Natural killer cell (primary cell): ENCODE results near the gene CLTB. TPM values are rescaled to one million over a fixed set of nuclear protein-coding genes. Genes with fewer than 3 reads are reported as not detected.
A peak's percentile ranks its signal among the peaks of the same experiment; 100 is the strongest.
"Not testable (repeated sequence)": the region's sequence is repeated elsewhere in the genome, so short reads cannot be mapped to it uniquely, and the experiment has no call there.

Experiments used
- ATAC-seq, 3 donors: fragments of 150-1000 bp in 2 of 3; fragments of 200-7000 bp in 1 of 3; cut with Tn5 transposase; 1 replicate in 1 of 3; 2 replicates in 2 of 3; pipeline ENCODE4 v1.10.0; 2021; ENCODE audit warnings: mild to moderate bottlenecking in 2 of 3, moderate library complexity in 2 of 3
- DNase-seq, 2 donors: peaks; one replicate each; pipeline versions ENCODE4 v3.0.0 to v3.0.0-alpha.2; 2013 to 2021; ENCODE audit warnings: mixed read lengths in 1 of 2
- H3K27ac ChIP-seq: one replicate; pipeline ENCODE4 v1.5.1; 2013; ENCODE audit warnings: mild to moderate bottlenecking, low read length
- H3K27me3 ChIP-seq: one replicate; pipeline ENCODE4 v1.6.1; 2013; ENCODE audit warnings: low read length; ENCODE audit not compliant: control insufficient read depth, insufficient read depth
- H3K36me3 ChIP-seq: one replicate; pipeline ENCODE4 v1.6.1; 2013; ENCODE audit warnings: low read length; ENCODE audit not compliant: control insufficient read depth, insufficient read depth
- H3K4me1 ChIP-seq: one replicate; pipeline ENCODE4 v1.6.1; 2013; ENCODE audit warnings: low read length; ENCODE audit not compliant: control insufficient read depth, insufficient read depth
- H3K4me3 ChIP-seq: one replicate; pipeline ENCODE4 v1.5.1; 2013; ENCODE audit warnings: low read length
- H3K9me3 ChIP-seq: one replicate; pipeline ENCODE4 v1.6.1; 2013; ENCODE audit warnings: low read length; ENCODE audit not compliant: control insufficient read depth, insufficient read depth
- H3K27ac Mint-ChIP-seq, 2 donors: one replicate each; pipeline ENCODE4 v1.8.0; 2022; ENCODE audit warnings: mild to moderate bottlenecking in 2 of 2, mixed read lengths in 2 of 2, moderate library complexity in 1 of 2
- H3K27me3 Mint-ChIP-seq, 2 donors: one replicate each; pipeline ENCODE4 v1.8.0; 2022; ENCODE audit warnings: low read depth in 2 of 2, mixed read lengths in 2 of 2
- H3K36me3 Mint-ChIP-seq: one replicate; pipeline ENCODE4 v1.8.0; 2022; ENCODE audit warnings: mixed read lengths
- H3K4me1 Mint-ChIP-seq, 2 donors: one replicate each; pipeline ENCODE4 v1.8.0; 2022; ENCODE audit warnings: mixed read lengths in 2 of 2
- H3K4me3 Mint-ChIP-seq: one replicate; pipeline ENCODE4 v1.8.0; 2022; ENCODE audit warnings: mild to moderate bottlenecking, moderate library complexity, mixed read lengths
- H3K9me3 Mint-ChIP-seq, 2 donors: one replicate each; pipeline ENCODE4 v1.8.0; 2022; ENCODE audit warnings: mixed read lengths in 2 of 2
- WGBS: methylation state at CpG from one replicate; pipeline ENCODE4 v1.1.7; 2013; ENCODE audit warnings: missing lambda C conversion rate; ENCODE audit not compliant: insufficient coverage; 5-methylcytosine and 5-hydroxymethylcytosine counted together
- intact Hi-C: fragments of 100-400 bp; cut with micrococcal nuclease; formaldehyde crosslinking; loops from one replicate; pipeline ENCODE4 v1.14.2; 2022
- total RNA-seq, 4 donors: library from RNA; stranded (reverse); fragments of 120-200 nt in 1 of 4; gene quantifications; one replicate each; pipeline versions ENCODE4 v1.2.3 to v1.2.4, GENCODE V29; 2013 to 2022
- TF ChIP-seq, protein P1 (sequence below): fragments of 200-600 bp; IDR thresholded peaks from one replicate; pipeline ENCODE4 v1.8.0; 2022; ENCODE audit warnings: antibody characterized with exemption

CLTB gene
- total RNA-seq, 3 donors from 2014 or later (not counting 1 experiment from before 2014, with no cell fraction given) = 60.6 to 77.2 (median 70.4) TPM

DNA sequence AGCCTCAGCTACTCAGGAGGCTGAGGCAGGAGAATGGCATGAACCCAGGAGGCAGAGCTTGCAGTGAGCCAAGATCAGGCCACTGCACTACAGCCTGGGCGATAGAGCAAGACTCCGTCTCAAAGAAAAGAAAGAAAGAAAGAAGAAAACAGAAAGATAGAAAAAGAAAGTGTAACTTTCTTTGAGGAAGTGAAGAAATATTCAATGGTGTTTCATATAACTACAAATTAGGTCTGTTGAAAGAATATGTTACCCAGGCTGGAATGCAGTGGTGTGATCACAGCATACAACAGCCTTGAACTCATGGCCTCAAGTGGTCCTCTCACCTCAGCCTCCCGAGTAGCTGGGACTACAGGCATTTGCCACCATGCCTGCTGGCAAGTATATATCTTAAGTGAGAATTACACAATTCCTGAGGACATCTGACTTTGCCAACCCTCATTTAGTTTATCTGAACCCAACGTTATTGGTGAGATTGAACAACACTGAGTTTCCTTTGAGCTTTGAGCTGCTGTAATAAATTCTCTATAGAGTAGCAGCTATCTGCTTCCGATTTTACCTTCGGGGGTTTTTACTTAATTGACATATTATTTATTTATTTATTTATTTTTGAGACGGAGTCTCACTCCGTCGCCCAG lies 29.8 kb upstream of the CLTB start:
- ATAC-seq (no peak), DNase-seq (no peak)
- peaks cover 21% of the 10 kb centered on the region for H3K4me1 ChIP-seq
- H3K27me3 Mint-ChIP-seq = no peaks in the 10 kb centered on the region
- TF ChIP-seq, protein P1, sequence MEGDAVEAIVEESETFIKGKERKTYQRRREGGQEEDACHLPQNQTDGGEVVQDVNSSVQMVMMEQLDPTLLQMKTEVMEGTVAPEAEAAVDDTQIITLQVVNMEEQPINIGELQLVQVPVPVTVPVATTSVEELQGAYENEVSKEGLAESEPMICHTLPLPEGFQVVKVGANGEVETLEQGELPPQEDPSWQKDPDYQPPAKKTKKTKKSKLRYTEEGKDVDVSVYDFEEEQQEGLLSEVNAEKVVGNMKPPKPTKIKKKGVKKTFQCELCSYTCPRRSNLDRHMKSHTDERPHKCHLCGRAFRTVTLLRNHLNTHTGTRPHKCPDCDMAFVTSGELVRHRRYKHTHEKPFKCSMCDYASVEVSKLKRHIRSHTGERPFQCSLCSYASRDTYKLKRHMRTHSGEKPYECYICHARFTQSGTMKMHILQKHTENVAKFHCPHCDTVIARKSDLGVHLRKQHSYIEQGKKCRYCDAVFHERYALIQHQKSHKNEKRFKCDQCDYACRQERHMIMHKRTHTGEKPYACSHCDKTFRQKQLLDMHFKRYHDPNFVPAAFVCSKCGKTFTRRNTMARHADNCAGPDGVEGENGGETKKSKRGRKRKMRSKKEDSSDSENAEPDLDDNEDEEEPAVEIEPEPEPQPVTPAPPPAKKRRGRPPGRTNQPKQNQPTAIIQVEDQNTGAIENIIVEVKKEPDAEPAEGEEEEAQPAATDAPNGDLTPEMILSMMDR = no peak
- no peaks in the 10 kb centered on the region for H3K9me3 Mint-ChIP-seq
- intact Hi-C loops = no loop called here
- peak overlapping the region in 1 of 2 donors; percentile 98 for H3K27ac Mint-ChIP-seq
- no peaks in the 10 kb centered on the region for H3K27me3 ChIP-seq
- H3K27ac ChIP-seq = no peak overlapping the region
- H3K36me3 ChIP-seq = no peaks in the 10 kb centered on the region
- H3K4me3 ChIP-seq = no peak overlapping the region
- H3K36me3 Mint-ChIP-seq = no peaks in the 10 kb centered on the region
- no peaks in the 10 kb centered on the region for H3K9me3 ChIP-seq
- WGBS = 90% methylated on average over 7 of the region's 9 CpGs
- H3K4me1 Mint-ChIP-seq = peaks cover 37 to 38% of the 10 kb centered on the region in 2 donors
- peak overlapping the region; percentile 96 for H3K4me3 Mint-ChIP-seq

DNA sequence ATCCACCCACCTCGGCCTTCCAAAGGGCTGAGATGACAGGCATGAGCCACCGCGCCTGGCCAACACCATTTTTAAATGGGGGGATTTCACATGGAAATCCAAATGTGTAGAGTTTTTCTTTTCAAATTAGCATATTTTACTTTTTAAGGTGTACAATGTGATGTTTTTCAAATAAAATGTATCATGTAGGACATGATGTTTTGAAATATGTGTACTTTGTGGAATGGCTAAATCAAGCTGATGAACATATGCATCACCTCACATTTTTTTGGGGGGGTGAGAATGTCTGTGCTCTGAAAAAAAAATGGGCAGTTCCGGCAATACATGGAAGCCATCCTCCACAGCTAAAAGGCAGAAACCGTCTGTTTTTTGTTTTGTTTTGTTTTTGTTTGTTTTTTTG lies 28.4 kb upstream of the CLTB start:
- no peaks in the 10 kb centered on the region for H3K36me3 Mint-ChIP-seq
- H3K27ac Mint-ChIP-seq = no peak overlapping the region
- TF ChIP-seq, protein P1 = no peak
- Histone ChIP-seq H3K27me3 (no peaks in the 10 kb centered on the region), H3K27ac (no peak overlapping the region), H3K9me3 (no peaks in the 10 kb centered on the region), H3K36me3 (no peaks in the 10 kb centered on the region), H3K4me3 (no peak overlapping the region), H3K4me1 (peaks cover 21% of the 10 kb centered on the region)
- no peaks in the 10 kb centered on the region for H3K9me3 Mint-ChIP-seq
- no peak for ATAC-seq
- no peak overlapping the region for H3K4me3 Mint-ChIP-seq
- intact Hi-C loops = no loop called here
- WGBS = 91% methylated on average over 5 of the region's 5 CpGs
- DNase-seq = no peak
- peaks cover 0 to 7% of the 10 kb centered on the region in 2 donors for H3K27me3 Mint-ChIP-seq
- peaks cover 28 to 29% of the 10 kb centered on the region in 2 donors for H3K4me1 Mint-ChIP-seq

DNA sequence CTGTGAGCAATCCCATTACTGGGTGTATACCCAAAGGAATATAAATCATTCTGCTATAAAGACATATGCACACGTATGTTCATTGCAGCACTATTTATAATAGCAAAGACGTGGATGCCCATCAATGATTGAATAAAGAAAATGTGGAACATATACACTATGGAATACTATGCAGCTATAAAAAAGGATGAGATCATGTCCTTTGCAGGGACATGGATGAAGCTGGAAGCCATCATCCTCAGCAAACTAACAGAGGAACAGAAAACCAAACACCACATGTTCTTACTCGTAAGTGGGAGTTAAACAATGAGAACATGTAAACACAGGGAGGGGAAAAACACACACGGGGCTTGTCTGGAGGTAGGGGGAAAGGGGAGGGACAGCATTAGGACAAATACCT lies 26.6 kb upstream of the CLTB start:
- ATAC-seq, H3K27me3 ChIP-seq, H3K36me3 ChIP-seq, H3K4me3 Mint-ChIP-seq, H3K36me3 Mint-ChIP-seq, DNase-seq, H3K27ac ChIP-seq, intact Hi-C loops, H3K4me3 ChIP-seq, H3K9me3 ChIP-seq, H3K9me3 Mint-ChIP-seq, H3K27me3 Mint-ChIP-seq, H3K27ac Mint-ChIP-seq: not testable (repeated sequence)
- peaks cover 13 to 14% of the 10 kb centered on the region in 2 donors for H3K4me1 Mint-ChIP-seq
- WGBS = 88% methylated on average over 2 of the region's 4 CpGs
- peaks cover 11% of the 10 kb centered on the region for H3K4me1 ChIP-seq

DNA sequence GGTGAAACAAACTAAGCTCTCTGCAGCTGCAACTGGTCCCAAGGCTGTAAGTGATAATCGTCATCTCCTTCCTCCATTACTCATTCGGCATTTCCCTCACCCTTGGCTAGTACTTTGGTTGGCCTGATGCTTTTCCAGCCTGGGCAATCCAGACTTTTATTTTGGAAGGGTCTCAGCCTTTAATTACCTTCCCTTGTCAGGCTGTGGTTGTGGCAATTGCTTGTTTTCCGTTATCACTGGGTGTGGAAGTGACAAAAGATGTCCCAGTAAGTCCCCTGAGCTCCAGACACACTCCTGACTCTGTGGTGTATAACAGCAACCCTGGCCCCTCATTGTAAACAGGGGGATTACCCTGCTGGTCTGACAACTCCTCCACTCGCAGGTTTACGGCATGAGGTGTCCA lies 25.6 kb upstream of the CLTB start:
- intact Hi-C loops = no loop called here
- ATAC-seq (no peak), DNase-seq (no peak)
- H3K9me3 ChIP-seq = no peaks in the 10 kb centered on the region
- Mint-ChIP-seq H3K27me3 (peaks cover 0 to 8% of the 10 kb centered on the region in 2 donors), H3K36me3 (no peaks in the 10 kb centered on the region), H3K9me3 (no peaks in the 10 kb centered on the region), H3K4me3 (no peak overlapping the region), H3K4me1 (peaks cover 7 to 8% of the 10 kb centered on the region in 2 donors), H3K27ac (no peak overlapping the region)
- H3K4me1 ChIP-seq = peaks cover 4% of the 10 kb centered on the region
- no peaks in the 10 kb centered on the region for H3K36me3 ChIP-seq
- no peaks in the 10 kb centered on the region for H3K27me3 ChIP-seq
- no peak overlapping the region for H3K4me3 ChIP-seq
- WGBS = 70% methylated on average over 5 of the region's 5 CpGs
- no peak overlapping the region for H3K27ac ChIP-seq
- TF ChIP-seq, protein P1 = no peak
